A549 treated with CORT108297 at 1 μM for 4 hours (cell line): ENCODE data around the gene P4HTM. TPM values are rescaled to one million over a fixed set of nuclear protein-coding genes. Genes with fewer than 3 reads are reported as not detected.

Experiments used
- total RNA-seq: library from RNA; stranded (reverse); fragments of 200-300 nt; extraction: Qiagen RNA extraction; gene quantifications from 5 replicates; pipeline ENCODE4 v1.2.3, GENCODE V29; 2022

P4HTM gene, protein sequence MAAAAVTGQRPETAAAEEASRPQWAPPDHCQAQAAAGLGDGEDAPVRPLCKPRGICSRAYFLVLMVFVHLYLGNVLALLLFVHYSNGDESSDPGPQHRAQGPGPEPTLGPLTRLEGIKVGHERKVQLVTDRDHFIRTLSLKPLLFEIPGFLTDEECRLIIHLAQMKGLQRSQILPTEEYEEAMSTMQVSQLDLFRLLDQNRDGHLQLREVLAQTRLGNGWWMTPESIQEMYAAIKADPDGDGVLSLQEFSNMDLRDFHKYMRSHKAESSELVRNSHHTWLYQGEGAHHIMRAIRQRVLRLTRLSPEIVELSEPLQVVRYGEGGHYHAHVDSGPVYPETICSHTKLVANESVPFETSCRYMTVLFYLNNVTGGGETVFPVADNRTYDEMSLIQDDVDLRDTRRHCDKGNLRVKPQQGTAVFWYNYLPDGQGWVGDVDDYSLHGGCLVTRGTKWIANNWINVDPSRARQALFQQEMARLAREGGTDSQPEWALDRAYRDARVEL
- 12.4 to 21.3 TPM (median 19.6 TPM) in 5 replicates for total RNA-seq

DNA sequence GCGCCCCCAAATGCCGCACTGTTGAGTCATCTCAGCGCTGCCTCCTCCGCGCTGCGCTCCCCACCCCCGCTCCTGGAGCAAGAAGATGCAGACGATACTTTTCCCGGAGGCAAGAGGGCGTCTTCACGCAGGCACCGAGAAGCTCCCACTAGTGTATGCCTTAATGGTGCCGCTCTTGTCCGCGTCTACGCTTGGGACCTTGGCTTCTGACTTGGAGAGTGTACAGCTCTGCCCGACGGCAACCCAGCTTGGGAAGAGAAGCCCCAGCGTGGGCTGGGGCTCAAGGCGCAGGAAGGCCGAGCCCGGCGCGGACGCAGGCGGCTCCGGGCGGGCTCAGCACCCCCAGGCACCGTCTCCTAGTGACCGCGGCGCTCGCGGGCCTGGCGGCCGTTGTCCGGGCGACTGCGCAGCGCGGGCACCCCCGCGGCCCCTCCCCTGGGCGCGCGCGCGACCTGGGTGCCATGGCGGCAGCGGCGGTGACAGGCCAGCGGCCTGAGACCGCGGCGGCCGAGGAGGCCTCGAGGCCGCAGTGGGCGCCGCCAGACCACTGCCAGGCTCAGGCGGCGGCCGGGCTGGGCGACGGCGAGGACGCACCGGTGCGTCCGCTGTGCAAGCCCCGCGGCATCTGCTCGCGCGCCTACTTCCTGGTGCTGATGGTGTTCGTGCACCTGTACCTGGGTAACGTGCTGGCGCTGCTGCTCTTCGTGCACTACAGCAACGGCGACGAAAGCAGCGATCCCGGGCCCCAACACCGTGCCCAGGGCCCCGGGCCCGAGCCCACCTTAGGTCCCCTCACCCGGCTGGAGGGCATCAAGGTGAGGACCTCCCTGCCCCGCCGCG lies at the start of gene P4HTM:
Gene P4HTM (plus strand): TSS at position 446 of the 840 bp plus-strand sequence. CDS start 16 bp downstream, at position 462.

DNA sequence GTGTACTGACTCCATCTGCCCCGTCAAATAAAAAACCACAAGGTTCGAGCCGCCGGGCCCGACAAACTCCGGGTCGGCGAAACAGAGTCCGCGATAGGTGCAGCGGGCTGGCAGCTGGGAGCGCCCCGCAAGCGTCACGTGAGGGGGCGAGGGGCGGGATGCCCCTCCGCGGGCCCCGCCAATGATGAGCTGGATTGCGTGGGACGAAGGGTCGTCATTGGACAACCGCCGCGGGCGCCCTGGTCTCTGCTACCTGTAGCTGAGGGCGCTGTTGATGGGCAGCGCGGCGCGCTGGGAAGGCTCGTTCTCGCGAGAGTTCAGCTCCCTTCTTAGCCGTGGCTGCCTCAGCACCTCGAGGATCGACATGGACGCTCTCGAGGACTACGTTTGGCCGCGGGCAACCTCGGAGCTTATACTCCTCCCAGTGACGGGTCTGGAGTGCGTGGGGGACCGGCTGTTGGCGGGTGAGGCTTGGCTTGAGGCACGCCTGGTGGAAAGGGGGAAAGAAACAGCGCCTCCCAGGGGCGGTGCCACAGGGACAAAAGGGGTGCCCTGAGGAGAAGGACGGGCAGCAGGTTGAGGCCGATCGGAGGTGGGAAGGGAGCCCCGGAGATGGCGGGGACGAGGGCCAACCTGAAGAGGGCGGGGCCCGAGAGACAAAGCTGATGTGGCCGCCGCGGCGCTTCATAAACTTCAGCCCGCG lies 17.2 kb downstream of the P4HTM start, which contains the start of gene WDR6:
Gene WDR6 (plus strand): TSS at position 324 of the 703 bp plus-strand sequence. CDS start 41 bp downstream, at position 365.

DNA sequence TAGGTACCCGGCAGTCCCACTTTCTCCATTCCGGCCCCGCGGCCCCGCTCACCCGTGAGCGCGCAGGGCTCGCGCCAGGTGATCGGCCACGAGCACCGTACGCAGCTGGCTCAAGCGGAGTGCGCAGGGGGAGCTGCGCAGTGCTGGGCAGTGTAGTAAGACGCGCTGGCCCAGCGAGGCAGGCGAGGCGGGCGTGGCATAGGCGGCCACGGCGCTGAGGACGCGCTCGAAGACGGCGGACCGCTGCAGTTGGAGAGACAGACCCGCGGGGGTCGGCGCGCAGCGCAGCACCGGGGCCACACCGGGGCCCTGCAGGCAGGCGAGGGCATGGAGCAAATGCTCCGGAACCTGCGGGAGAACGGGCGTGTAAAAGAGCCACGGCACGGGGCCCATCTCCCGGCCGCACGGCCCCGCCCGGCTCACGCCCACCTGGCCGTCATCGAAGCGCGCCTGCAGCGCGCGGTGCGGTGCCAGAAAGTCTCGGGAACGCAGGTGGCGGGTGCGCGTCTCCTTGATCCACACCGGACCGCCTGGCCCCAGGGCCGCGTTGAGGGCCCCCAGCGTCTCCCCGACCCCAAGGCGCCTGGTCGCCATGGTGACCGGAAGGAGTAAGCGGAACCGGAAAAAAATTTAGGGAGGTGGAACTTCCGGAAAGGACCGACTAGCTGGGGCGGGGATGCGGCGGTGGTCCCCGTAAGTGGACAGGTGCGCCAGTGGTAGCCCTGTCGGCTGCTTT lies 28.1 kb downstream of the P4HTM start, which contains the start of gene DALRD3:
Gene DALRD3 (minus strand): TSS at position 610 of the 736 bp plus-strand sequence. CDS start 16 bp downstream, at position 594.

DNA sequence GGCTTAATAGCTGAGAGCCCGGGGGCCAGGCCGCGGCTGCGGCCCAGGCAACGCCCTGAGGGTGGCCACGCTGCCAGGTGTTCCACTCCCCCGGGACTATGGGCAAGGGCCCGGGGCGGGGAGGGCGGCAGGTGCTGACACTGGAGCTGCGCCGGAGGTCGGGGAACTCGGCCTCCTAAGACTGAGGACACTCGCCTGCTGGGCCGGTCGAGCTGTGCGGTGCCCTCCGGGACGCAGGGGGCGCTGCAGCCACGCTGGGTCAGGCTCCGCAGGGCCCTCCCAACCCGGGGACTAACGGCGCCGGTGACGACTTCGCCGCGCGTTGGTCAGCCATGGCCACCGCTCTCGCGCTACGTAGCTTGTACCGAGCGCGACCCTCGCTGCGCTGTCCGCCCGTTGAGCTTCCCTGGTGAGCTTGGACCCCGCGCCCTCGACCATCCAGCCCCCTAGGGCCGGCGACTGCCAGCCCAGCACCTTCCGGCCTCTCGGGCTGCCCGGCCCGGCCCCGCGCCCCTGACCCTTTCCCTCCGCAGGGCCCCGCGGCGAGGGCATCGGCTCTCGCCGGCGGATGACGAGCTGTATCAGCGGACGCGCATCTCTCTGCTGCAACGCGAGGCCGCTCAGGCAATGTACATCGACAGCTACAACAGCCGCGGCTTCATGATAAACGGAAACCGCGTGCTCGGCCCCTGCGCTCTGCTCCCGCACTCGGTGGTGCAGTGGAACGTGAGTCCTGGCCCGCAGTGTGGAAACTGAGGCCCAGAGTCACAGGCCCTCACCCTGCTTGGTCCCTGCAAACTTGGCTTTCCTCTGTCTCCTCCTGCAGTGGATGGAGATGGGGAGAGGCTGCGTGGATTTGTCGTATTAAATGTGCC lies 32.0 kb downstream of the P4HTM start, which contains the start of gene NDUFAF3:
Gene NDUFAF3 (plus strand): TSS at position 309 of the 875 bp plus-strand sequence. CDS start 24 bp downstream, at position 333.

DNA sequence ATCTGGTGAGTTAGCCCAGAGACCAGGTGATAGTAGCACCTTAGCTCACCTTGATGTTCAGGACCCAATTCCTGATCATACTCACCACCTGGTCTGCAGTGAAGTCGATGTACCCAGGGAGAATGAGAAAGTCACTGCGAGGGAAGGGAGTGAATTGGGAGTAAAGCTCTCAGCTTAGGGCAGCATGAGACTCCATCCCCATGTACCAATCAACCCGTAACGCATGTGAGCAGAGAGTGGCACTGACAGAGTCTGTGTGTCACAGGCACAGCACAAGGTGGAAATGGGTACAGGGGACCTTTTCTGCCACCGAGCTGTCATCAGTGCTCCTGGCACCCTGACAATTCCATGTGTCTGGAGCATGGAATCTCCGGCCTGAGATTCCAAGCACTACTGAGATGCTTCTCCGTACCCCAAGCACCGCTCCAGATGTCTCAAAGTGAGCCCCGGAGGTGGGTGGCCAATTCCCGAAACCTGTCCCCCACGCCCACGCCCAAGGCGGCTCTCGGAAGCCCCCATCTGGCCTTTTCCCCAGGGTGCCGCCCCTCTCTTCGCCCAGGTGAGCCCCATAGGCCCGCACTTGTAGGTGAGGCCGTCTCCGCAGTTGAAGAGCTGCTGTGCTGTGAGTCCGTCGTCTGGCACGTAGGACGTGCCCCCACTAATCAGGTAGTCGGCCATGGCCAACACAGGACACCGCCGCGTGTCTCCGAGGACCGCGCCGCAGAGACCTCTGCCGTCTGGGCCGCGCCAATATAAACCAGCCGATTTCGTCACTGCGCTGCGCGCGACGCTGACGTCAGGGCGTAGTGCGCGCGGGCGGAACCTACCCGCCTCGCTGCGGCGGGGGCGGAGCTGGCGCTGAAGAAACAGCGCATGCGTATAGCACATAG lies 38.9 kb downstream of the P4HTM start, which contains the start of gene IMPDH2:
Gene IMPDH2 (minus strand): TSS at position 726 of the 890 bp plus-strand sequence. CDS start 48 bp downstream, at position 678.

Other genes with a start within 250 kb of the P4HTM start
- 14.5 to 18.7 TPM (median 17.4 TPM) in 5 replicates for gene PRKAR2A, start 142.4 kb upstream of the P4HTM start, total RNA-seq
- 10.5 to 12.0 TPM (median 11.2 TPM) in 5 replicates for gene SLC25A20, start 91.4 kb upstream of the P4HTM start, total RNA-seq
- gene ARIH2, start 71.4 kb upstream of the P4HTM start, total RNA-seq, result 56.2 to 63.6 TPM (median 57.0 TPM) in 5 replicates
- gene WDR6, start 17.1 kb downstream of the P4HTM start, total RNA-seq, result 60.5 to 79.4 TPM (median 74.0 TPM) in 5 replicates
- gene DALRD3, start 28.3 kb downstream of the P4HTM start, total RNA-seq, result 18.4 to 26.9 TPM (median 25.6 TPM) in 5 replicates
- 55.1 to 94.9 TPM (median 94.0 TPM) in 5 replicates for gene NDUFAF3, start 31.9 kb downstream of the P4HTM start, total RNA-seq
- gene IMPDH2, start 39.2 kb downstream of the P4HTM start, total RNA-seq, result 152 to 164 TPM (median 157 TPM) in 5 replicates
- gene QRICH1, start 103.8 kb downstream of the P4HTM start, total RNA-seq, result 37.2 to 41.5 TPM (median 37.6 TPM) in 5 replicates
- 123 to 155 TPM (median 147 TPM) in 5 replicates for gene QARS1, start 114.5 kb downstream of the P4HTM start, total RNA-seq
- gene USP19, start 130.6 kb downstream of the P4HTM start, total RNA-seq, result 18.7 to 26.6 TPM (median 25.1 TPM) in 5 replicates
- gene LAMB2, start 142.8 kb downstream of the P4HTM start, total RNA-seq, result 80.0 to 111 TPM (median 107 TPM) in 5 replicates
- gene CCDC71, start 176.1 kb downstream of the P4HTM start, total RNA-seq, result 12.1 to 15.3 TPM (median 14.5 TPM) in 5 replicates
- gene KLHDC8B, start 181.4 kb downstream of the P4HTM start, total RNA-seq, result 4.3 to 6.4 TPM (median 5.5 TPM) in 5 replicates